Measurements from ENCODE around the gene HS3ST3B1. TPM values are rescaled to one million over a fixed set of nuclear protein-coding genes. Genes with fewer than 3 reads are reported as not detected.

The HS3ST3B1 gene
- total RNA-seq, 2 donors from 2014 or later, result 0.78 to 2.8 TPM

DNA sequence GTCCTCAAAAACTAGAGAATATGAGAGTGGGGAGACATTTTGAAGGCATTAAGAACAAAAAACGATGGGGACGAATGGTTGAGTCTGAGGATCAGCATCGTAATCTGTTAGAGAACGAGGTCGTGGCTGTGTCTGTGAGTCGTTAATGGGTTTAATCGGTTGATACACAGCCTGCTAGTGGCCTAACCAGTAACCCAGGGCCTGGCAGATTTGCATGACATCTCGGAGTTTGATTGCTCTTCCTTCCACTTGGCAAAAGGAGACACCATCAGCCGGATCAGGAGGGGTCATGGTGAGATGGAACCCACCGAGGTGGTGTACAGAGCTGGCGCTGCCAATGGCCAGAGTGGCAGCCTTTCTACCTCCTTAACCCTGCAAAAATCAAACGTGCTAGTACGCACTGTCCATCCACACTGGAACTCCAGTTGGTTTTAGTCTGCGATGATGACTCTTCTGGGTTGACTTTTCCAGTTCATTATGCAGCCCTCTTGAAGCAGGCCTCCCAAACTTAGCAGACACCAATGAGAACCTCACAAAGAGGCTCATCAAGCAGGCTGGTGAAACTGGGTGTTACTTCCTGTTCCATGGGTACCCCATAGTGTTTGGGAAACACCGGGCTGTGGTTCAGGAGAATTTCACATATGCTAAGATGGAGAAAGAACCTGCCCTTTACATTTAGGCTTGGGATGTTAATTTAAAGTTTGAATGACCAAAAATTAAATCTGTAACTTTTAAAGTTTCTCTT lies 4.1 kb downstream of the HS3ST3B1 start:
- TF ChIP-seq, protein P1, sequence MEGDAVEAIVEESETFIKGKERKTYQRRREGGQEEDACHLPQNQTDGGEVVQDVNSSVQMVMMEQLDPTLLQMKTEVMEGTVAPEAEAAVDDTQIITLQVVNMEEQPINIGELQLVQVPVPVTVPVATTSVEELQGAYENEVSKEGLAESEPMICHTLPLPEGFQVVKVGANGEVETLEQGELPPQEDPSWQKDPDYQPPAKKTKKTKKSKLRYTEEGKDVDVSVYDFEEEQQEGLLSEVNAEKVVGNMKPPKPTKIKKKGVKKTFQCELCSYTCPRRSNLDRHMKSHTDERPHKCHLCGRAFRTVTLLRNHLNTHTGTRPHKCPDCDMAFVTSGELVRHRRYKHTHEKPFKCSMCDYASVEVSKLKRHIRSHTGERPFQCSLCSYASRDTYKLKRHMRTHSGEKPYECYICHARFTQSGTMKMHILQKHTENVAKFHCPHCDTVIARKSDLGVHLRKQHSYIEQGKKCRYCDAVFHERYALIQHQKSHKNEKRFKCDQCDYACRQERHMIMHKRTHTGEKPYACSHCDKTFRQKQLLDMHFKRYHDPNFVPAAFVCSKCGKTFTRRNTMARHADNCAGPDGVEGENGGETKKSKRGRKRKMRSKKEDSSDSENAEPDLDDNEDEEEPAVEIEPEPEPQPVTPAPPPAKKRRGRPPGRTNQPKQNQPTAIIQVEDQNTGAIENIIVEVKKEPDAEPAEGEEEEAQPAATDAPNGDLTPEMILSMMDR (IDR thresholded peaks at IDR 0.05), result no peak
- no peaks in the 10 kb centered on the region for H3K36me3 ChIP-seq
- H3K27ac ChIP-seq, result no peak overlapping the region
- no peaks in the 10 kb centered on the region for H3K9me3 ChIP-seq
- H3K4me3 ChIP-seq, result no peak overlapping the region
- H3K27me3 ChIP-seq, result peaks cover 20 to 24% of the 10 kb centered on the region in 2 donors
- no peak for DNase-seq (ENCODE audit: low spot score)
- peaks cover 0 to 54% of the 10 kb centered on the region in 2 donors for H3K4me1 ChIP-seq

DNA sequence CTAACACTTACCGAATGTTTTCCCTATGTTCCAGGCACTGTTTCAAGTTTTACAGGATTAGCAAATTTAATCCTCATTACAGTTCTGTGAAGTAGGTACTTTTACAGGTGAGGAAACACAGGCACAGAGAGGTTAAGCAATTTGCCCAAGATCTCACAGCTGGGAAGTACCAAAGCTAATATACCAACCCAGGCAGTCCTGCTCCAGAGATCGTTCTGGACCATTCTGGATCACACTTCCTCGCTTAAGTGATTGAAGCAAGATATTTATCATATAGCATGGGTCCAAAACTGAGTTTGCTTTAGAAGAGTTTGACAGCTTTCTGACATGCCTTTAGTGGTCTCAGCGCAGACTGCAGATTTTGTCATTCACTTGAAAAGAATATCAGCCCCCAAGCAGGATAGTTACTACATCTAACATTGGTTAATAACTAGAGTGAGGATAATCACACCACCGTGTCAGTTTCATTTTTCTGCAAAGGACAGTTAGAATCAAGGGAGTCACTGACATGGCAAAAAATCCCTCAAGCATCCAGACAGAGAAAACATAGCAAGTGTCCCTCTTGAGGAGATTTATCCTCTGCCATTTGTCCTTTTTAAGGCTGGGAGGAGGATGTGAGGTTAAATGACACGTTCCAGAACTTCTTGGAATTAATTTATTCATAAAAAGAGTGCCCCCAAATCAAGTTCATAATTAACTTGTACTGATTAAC lies 5.1 kb downstream of the HS3ST3B1 start:
- no peak for DNase-seq (ENCODE audit: low spot score)
- Histone ChIP-seq H3K4me1 (peaks cover 0 to 53% of the 10 kb centered on the region in 2 donors), H3K36me3 (no peaks in the 10 kb centered on the region), H3K9me3 (no peaks in the 10 kb centered on the region), H3K27ac (no peak overlapping the region), H3K4me3 (no peak overlapping the region), H3K27me3 (peaks cover 19 to 24% of the 10 kb centered on the region in 2 donors)
- TF ChIP-seq, protein P1 (IDR thresholded peaks at IDR 0.05), result no peak

DNA sequence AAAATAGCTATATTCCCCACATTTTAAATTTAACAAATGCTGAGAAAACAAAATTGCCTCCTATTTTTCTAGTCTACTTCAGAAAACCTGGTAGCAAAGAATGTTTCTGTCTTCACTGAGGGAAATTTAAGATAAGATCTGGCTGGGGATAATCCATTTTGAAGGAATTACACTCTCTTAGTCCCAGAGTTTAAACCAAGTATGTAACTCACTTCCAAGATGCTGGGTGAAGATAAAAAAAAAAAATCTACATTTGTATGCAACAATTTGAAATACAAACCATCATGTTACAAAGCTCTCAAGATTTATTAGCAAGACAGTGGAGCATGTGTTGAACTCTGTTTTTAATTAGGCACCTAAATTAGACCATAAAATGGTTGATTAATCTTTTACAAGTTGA lies 5.7 kb downstream of the HS3ST3B1 start:
- DNase-seq (ENCODE audit: low spot score), result no peak
- no peak overlapping the region for H3K27ac ChIP-seq
- H3K27me3 ChIP-seq, result peaks cover 19 to 24% of the 10 kb centered on the region in 2 donors
- H3K36me3 ChIP-seq, result no peaks in the 10 kb centered on the region
- peaks cover 0 to 47% of the 10 kb centered on the region in 2 donors for H3K4me1 ChIP-seq
- no peaks in the 10 kb centered on the region for H3K9me3 ChIP-seq
- TF ChIP-seq, protein P1 (IDR thresholded peaks at IDR 0.05), result no peak
- H3K4me3 ChIP-seq, result no peak overlapping the region

- no peak for DNase-seq (ENCODE audit: low spot score)
- Histone ChIP-seq H3K4me1 (peaks cover 0 to 38% of the 10 kb centered on the region in 2 donors), H3K4me3 (no peak overlapping the region), H3K27ac (no peak overlapping the region), H3K27me3 (peaks cover 19 to 24% of the 10 kb centered on the region in 2 donors), H3K36me3 (no peaks in the 10 kb centered on the region), H3K9me3 (no peaks in the 10 kb centered on the region)
- TF ChIP-seq, protein P1 (IDR thresholded peaks at IDR 0.05), result no peak
Observed at GRCh38 chr17:14307560-14308024, 6.7 kb downstream of the HS3ST3B1 start.

DNA sequence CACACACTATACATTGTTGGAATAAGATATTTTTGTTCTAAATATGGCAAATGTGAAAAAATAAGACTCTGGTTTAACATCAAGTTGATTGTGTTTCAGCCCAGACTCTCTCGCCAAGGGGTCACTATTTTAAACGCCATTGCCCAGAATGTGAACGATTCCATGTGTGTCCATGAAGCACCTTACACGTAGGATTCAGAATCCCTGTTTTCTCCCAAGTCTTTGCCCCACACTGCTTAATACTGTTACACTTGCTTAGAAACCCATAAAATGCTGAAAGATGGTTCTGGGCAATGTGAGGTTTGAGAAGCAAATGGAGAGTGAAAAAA lies 7.7 kb downstream of the HS3ST3B1 start:
- H3K27me3 ChIP-seq, result peaks cover 12 to 19% of the 10 kb centered on the region in 2 donors
- no peaks in the 10 kb centered on the region for H3K9me3 ChIP-seq
- H3K4me1 ChIP-seq, result peaks cover 0 to 28% of the 10 kb centered on the region in 2 donors
- peak overlapping the region in 1 of 2 donors; percentile 57 for H3K4me3 ChIP-seq
- no peak for DNase-seq (ENCODE audit: low spot score)
- TF ChIP-seq, protein P1 (IDR thresholded peaks at IDR 0.05), result no peak
- H3K36me3 ChIP-seq, result no peaks in the 10 kb centered on the region
- no peak overlapping the region for H3K27ac ChIP-seq
